ENCODE data around the gene MAFG.

DNA sequence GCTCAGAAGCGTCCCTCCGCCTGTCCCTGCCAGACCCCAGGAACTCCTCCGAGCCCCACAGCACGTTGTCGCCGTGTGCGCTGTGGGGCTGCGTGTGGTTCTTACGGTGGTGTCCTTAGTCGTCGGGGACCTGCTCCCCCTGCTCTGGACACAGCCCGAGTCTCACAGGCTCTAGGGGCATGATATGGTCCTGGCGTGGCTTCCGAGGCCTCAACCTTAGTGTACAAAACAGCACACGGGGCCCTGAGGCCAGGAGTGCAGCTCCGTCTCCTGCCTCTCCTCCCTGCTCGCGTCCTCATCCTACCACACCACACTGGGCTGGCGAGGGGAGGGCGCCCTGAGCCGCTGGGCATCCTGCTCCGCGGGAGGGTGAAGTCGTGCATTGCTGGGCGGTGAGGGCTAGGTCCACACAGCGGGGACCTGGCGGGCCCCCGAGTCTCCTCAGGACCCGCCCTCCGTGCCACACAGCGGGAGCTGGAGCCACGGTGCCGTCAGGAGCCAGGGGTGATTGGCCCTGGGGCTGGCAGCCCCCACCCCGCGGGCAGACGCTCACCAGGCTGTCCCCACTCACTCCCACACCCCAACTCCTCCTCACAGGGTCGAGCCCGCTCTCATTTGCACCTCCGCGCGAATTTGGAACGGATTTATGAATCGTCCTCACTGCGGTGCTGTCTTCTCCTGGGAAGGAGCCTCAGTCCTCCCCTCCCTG lies 1.2 kb upstream of the MAFG start:
- TF ChIP-seq, protein P1, sequence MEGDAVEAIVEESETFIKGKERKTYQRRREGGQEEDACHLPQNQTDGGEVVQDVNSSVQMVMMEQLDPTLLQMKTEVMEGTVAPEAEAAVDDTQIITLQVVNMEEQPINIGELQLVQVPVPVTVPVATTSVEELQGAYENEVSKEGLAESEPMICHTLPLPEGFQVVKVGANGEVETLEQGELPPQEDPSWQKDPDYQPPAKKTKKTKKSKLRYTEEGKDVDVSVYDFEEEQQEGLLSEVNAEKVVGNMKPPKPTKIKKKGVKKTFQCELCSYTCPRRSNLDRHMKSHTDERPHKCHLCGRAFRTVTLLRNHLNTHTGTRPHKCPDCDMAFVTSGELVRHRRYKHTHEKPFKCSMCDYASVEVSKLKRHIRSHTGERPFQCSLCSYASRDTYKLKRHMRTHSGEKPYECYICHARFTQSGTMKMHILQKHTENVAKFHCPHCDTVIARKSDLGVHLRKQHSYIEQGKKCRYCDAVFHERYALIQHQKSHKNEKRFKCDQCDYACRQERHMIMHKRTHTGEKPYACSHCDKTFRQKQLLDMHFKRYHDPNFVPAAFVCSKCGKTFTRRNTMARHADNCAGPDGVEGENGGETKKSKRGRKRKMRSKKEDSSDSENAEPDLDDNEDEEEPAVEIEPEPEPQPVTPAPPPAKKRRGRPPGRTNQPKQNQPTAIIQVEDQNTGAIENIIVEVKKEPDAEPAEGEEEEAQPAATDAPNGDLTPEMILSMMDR (conservative IDR thresholded peaks at IDR 0.05; ENCODE audit: low read depth, low read length) = no peak
- no peak for TF ChIP-seq EZH2 (IDR thresholded peaks at IDR 0.05; ENCODE audit: borderline replicate concordance, low read depth, low read length, poor library complexity, severe bottlenecking)
